OCI-LY1 (cell line): ENCODE results near the gene DNAH11.

Source experiments
- EZH2 ChIP-seq: fragments of 200-600 bp; sonication (generic), shearing (Covaris generic); IDR thresholded peaks from 2 replicates; pipeline ENCODE4 v1.8.0; 2017; ENCODE audit warnings: borderline replicate concordance, mixed run types, mild to moderate bottlenecking, antibody characterized with exemption, low read length, moderate library complexity, mixed read lengths
- TF ChIP-seq, protein P1 (sequence below): fragments of 200-600 bp; sonication (generic), shearing (Covaris generic); IDR thresholded peaks from 2 replicates; pipeline ENCODE4 v1.5.1; 2017; ENCODE audit warnings: mild to moderate bottlenecking, antibody characterized with exemption, low read length, moderate library complexity, mixed read lengths

DNA sequence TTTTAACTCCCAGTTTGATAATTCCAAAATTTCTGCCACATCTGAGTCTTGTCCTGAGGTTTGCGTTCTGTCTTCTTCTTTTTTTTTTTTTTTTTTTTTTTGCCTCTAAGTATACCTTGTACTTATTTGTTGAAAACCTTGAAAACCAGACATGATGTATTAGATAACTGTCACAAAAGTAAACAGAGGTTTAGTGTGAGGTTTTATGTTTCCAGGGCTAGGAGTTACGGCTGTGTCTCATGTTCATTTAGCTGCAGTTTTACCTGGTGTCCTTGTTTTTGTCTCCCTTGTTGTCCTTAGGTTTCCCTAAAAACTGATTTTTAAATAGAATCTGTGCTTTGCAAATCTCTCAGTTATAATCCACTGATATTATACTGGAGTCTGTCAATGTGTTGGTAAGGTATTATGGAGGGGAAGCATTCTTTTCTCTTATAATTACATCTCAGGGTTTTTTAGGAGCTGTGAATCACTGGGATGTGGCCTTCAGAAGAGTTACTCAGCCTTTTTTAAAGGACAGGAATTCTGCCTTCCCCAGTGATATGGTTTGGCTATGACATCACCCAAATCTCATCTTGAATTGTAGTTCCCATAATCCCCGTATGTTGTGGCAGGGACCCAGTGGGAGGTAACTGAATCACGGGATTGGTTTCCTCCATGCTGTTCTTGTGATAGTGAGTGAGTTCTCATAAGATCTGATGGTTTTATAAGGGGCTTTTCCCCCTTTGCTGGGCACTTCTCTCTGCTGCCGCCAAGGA is 307.9 kb downstream of the DNAH11 start:
- no peak for TF ChIP-seq EZH2
- TF ChIP-seq, protein P1, sequence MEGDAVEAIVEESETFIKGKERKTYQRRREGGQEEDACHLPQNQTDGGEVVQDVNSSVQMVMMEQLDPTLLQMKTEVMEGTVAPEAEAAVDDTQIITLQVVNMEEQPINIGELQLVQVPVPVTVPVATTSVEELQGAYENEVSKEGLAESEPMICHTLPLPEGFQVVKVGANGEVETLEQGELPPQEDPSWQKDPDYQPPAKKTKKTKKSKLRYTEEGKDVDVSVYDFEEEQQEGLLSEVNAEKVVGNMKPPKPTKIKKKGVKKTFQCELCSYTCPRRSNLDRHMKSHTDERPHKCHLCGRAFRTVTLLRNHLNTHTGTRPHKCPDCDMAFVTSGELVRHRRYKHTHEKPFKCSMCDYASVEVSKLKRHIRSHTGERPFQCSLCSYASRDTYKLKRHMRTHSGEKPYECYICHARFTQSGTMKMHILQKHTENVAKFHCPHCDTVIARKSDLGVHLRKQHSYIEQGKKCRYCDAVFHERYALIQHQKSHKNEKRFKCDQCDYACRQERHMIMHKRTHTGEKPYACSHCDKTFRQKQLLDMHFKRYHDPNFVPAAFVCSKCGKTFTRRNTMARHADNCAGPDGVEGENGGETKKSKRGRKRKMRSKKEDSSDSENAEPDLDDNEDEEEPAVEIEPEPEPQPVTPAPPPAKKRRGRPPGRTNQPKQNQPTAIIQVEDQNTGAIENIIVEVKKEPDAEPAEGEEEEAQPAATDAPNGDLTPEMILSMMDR: no peak
